GM23338 (cell line): ENCODE measurements around the gene ENTPD1.

Experiments used
- EZH2 ChIP-seq: fragments of 200-600 bp; sonication (generic); IDR thresholded peaks from one replicate; pipeline ENCODE4 v1.8.0; 2017; ENCODE audit warnings: antibody characterized with exemption, mild to moderate bottlenecking, low read depth; ENCODE audit not compliant: unreplicated experiment
- EZH2phosphoT487 ChIP-seq: fragments of 200-600 bp; sonication (generic); IDR thresholded peaks from one replicate; pipeline ENCODE4 v1.8.1; 2018; ENCODE audit warnings: antibody characterized with exemption; ENCODE audit not compliant: unreplicated experiment
- REST ChIP-seq: IDR thresholded peaks from one replicate; pipeline ENCODE4 v1.6.1; 2018; ENCODE audit warnings: antibody characterized with exemption; ENCODE audit not compliant: unreplicated experiment
- TF ChIP-seq, protein P1 (sequence below), 2 experiments: fragments of 200-600 bp in 1 of 2; sonication (generic) in 1 of 2; conservative IDR thresholded peaks; 2 replicates each; pipeline versions ENCODE4 v1.5.1 to v1.6.1; 2016 to 2017; ENCODE audit warnings: antibody characterized with exemption in 2 of 2, low read depth in 2 of 2, mild to moderate bottlenecking in 2 of 2, moderate library complexity in 1 of 2

DNA sequence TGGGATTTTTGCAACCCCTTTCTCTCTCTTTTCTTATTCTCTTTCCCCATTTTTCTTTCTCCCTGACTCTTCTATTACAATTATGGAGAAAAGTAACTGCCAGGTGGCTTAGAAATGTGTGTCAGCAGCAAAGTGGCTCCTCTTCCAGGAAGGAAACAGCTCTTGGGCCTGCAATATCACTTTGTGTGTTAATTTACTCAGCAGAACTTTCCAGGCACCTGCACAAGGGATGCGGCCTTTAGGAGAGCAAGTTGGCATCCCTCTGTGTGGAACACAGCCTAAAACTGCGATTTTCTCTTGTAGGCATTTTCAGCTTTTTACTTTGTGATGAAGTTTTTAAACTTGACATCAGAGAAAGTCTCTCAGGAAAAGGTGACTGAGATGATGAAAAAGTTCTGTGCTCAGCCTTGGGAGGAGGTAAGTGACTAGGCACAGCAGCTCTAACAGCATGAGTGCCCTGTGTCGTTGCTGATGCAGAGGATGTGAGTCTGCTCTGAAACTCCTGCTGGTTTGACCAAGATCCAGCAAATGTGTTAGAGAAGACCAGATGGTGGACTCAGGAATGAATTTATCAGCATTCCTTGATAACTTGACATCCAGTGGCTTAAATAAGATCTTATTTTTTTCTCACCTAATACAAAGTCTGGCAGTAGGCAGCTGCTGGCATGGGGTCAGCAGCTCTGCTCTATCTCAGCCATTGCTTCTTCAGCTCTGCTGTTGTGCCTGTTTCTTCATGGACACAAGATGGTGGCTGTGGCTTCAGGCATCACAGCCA, 104.4 kb downstream of the ENTPD1 start:
- TF ChIP-seq EZH2phosphoT487 (no peak), REST (no peak), EZH2 (no peak)
- TF ChIP-seq, protein P1, sequence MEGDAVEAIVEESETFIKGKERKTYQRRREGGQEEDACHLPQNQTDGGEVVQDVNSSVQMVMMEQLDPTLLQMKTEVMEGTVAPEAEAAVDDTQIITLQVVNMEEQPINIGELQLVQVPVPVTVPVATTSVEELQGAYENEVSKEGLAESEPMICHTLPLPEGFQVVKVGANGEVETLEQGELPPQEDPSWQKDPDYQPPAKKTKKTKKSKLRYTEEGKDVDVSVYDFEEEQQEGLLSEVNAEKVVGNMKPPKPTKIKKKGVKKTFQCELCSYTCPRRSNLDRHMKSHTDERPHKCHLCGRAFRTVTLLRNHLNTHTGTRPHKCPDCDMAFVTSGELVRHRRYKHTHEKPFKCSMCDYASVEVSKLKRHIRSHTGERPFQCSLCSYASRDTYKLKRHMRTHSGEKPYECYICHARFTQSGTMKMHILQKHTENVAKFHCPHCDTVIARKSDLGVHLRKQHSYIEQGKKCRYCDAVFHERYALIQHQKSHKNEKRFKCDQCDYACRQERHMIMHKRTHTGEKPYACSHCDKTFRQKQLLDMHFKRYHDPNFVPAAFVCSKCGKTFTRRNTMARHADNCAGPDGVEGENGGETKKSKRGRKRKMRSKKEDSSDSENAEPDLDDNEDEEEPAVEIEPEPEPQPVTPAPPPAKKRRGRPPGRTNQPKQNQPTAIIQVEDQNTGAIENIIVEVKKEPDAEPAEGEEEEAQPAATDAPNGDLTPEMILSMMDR (conservative IDR thresholded peaks at IDR 0.05; ENCODE audit: low read depth in 2 of 2) = no peak
